Neuronal stem cell (in vitro differentiated cells): ENCODE measurements around the gene ATP11B.
"Not testable (repeated sequence)": the region's sequence is repeated elsewhere in the genome, so short reads cannot be mapped to it uniquely, and the experiment has no call there.

Experiments used
- DNase-seq: peaks from one replicate; pipeline ENCODE4 v3.0.0-alpha.2; 2013; ENCODE audit warnings: low spot score
- H2AFZ ChIP-seq: one replicate; pipeline ENCODE4 v1.6.1; 2013; ENCODE audit warnings: mild to moderate bottlenecking, low read length, inconsistent platforms
- H2AK5ac ChIP-seq: 2 replicates; pipeline ENCODE4 v1.6.1; 2013; ENCODE audit warnings: low read depth, mild to moderate bottlenecking, inconsistent platforms, low read length, moderate library complexity, mixed read lengths
- H2BK120ac ChIP-seq: 2 replicates; pipeline ENCODE4 v1.6.1; 2013; ENCODE audit warnings: low read depth, mild to moderate bottlenecking, inconsistent platforms, low read length, moderate library complexity, mixed read lengths
- H2BK12ac ChIP-seq: one replicate; pipeline ENCODE4 v1.6.1; 2013; ENCODE audit warnings: low read length, inconsistent platforms
- H2BK15ac ChIP-seq: 2 replicates; pipeline ENCODE4 v1.6.1; 2013; ENCODE audit warnings: mild to moderate bottlenecking, low read length, inconsistent platforms, mixed read lengths
- H2BK5ac ChIP-seq: one replicate; pipeline ENCODE4 v1.6.1; 2013; ENCODE audit warnings: inconsistent platforms, mild to moderate bottlenecking, low read length, moderate library complexity
- H3K14ac ChIP-seq: one replicate; pipeline ENCODE4 v1.6.1; 2013; ENCODE audit warnings: low read length, inconsistent platforms
- H3K18ac ChIP-seq: 2 replicates; pipeline ENCODE4 v1.6.1; 2013; ENCODE audit warnings: low read length, inconsistent platforms
- H3K23ac ChIP-seq: 2 replicates; pipeline ENCODE4 v1.6.1; 2013; ENCODE audit warnings: low read depth, mild to moderate bottlenecking, mixed read lengths, low read length, inconsistent platforms; ENCODE audit not compliant: poor library complexity
- H3K27ac ChIP-seq: replicated peaks from 3 replicates; pipeline ENCODE4 v1.5.1; 2013; ENCODE audit warnings: low read length, inconsistent platforms
- H3K27me3 ChIP-seq, 3 experiments: 2 replicates each; pipeline ENCODE4 v1.6.1; 2013; ENCODE audit warnings: low read length in 3 of 3, mild to moderate bottlenecking in 2 of 3, inconsistent platforms in 1 of 3, low read depth in 1 of 3, mixed read lengths in 1 of 3, moderate library complexity in 1 of 3; ENCODE audit not compliant: control insufficient read depth in 3 of 3, insufficient read depth in 3 of 3
- H3K36me3 ChIP-seq, 2 donors: replicated peaks in 1 of 2; 2 replicates each; pipeline ENCODE4 v1.6.1; 2013; ENCODE audit warnings: low read length in 2 of 2; ENCODE audit not compliant: control insufficient read depth in 2 of 2, insufficient read depth in 2 of 2
- H3K4ac ChIP-seq: 2 replicates; pipeline ENCODE4 v1.6.1; 2013; ENCODE audit warnings: inconsistent platforms, mild to moderate bottlenecking, low read length, moderate library complexity
- H3K4me1 ChIP-seq, 2 donors: 1 replicate in 1 of 2; 2 replicates in 1 of 2; pipeline ENCODE4 v1.6.1; 2013; ENCODE audit warnings: low read length in 2 of 2, low read depth in 1 of 2; ENCODE audit not compliant: control insufficient read depth in 2 of 2, insufficient read depth in 1 of 2
- H3K4me2 ChIP-seq: one replicate; pipeline ENCODE4 v1.6.1; 2013; ENCODE audit warnings: mild to moderate bottlenecking, low read length, inconsistent platforms; ENCODE audit not compliant: insufficient read depth, poor library complexity, severe bottlenecking
- H3K4me3 ChIP-seq, 2 donors: 2 replicates each; pipeline ENCODE4 v1.5.1; 2013; ENCODE audit warnings: low read length in 2 of 2, mild to moderate bottlenecking in 2 of 2, inconsistent platforms in 1 of 2, moderate library complexity in 1 of 2
- H3K79me1 ChIP-seq: one replicate; pipeline ENCODE4 v1.6.1; 2013; ENCODE audit warnings: low read depth, mild to moderate bottlenecking, inconsistent platforms, low read length, moderate library complexity
- H3K9ac ChIP-seq: one replicate; pipeline ENCODE4 v1.6.1; 2013; ENCODE audit warnings: mild to moderate bottlenecking, low read depth, low read length, inconsistent platforms; ENCODE audit not compliant: poor library complexity
- H3K9me3 ChIP-seq, 2 donors: replicated peaks in 1 of 2; 2 replicates each; pipeline versions ENCODE3 to v1.6.1; 2013; ENCODE audit warnings: low read length in 2 of 2, mild to moderate bottlenecking in 2 of 2, inconsistent platforms in 1 of 2, low read depth in 1 of 2, mixed read lengths in 1 of 2, moderate library complexity in 1 of 2; ENCODE audit not compliant: control insufficient read depth in 2 of 2, insufficient read depth in 1 of 2
- H4K8ac ChIP-seq: one replicate; pipeline ENCODE4 v1.6.1; 2013; ENCODE audit warnings: low read depth, mild to moderate bottlenecking, inconsistent platforms, low read length, moderate library complexity
- H4K91ac ChIP-seq: one replicate; pipeline ENCODE4 v1.6.1; 2013; ENCODE audit warnings: low read length, low read depth, mild to moderate bottlenecking, inconsistent platforms; ENCODE audit not compliant: poor library complexity
- WGBS, 2 donors: extraction: QIAGEN DNeasy Blood & Tissue Kit; methylation state at CpG; one replicate each; pipeline ENCODE4 v1.1.7; 2013; ENCODE audit warnings: missing lambda C conversion rate in 2 of 2, mixed read lengths in 1 of 2; ENCODE audit not compliant: insufficient read length in 2 of 2, insufficient replicate concordance in 1 of 2; ENCODE audit errors: extremely low coverage in 2 of 2; 5-methylcytosine and 5-hydroxymethylcytosine counted together

Gene ATP11B

DNA sequence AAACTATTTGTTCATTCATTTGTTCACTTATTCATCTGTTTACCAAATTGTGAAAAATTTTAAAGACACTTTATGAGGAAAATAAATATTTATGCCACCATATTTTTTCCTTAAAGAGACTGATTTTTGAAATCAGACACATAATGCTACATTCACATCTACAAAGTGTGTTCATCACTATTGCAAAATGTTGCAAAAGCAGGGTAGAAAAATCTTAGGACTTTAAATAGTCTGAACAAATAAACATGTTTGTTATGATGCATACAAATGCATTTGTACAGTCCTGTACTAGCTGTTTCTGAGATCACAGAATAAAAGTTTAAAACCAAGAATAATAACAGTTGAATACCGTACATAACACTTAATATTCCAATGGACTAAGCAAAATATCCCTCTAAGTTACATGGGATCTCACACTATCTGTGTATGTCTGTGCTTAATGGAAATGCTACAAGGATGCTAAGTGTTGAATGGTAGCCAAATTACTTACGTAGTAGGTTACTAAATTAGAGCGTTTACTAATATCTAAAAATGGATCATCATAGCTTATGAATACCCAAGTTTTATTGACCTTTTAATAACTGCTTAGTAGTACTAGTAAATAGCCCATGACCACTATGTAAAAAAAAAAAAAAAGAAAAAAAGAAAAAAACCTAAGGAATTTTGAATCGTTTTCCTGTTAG, 25.1 kb downstream of the ATP11B start:
- DNase-seq: no peak
- no peaks in the 10 kb centered on the region for H3K9me3 ChIP-seq
- no peak overlapping the region for H3K23ac ChIP-seq
- H3K27me3 ChIP-seq: no peaks in the 10 kb centered on the region
- H2BK5ac ChIP-seq: no peak overlapping the region
- H4K8ac ChIP-seq: no peak overlapping the region
- H3K27ac ChIP-seq: no peak overlapping the region
- no peak overlapping the region for H3K4me3 ChIP-seq
- H3K4me1 ChIP-seq: no peaks in the 10 kb centered on the region
- H2AFZ ChIP-seq: no peak overlapping the region
- H3K18ac ChIP-seq: no peak overlapping the region
- no peak overlapping the region for H2BK120ac ChIP-seq
- no peak overlapping the region for H3K4ac ChIP-seq
- H2BK15ac ChIP-seq: no peak overlapping the region
- H3K36me3 ChIP-seq: peaks cover 0 to 10% of the 10 kb centered on the region in 2 donors
- no peak overlapping the region for H4K91ac ChIP-seq
- H3K9ac ChIP-seq: no peak overlapping the region
- no peak overlapping the region for H3K4me2 ChIP-seq
- WGBS, 2 donors: no CpG with 5 or more reads among the region's 4 CpGs
- H3K79me1 ChIP-seq: no peaks in the 10 kb centered on the region
- no peak overlapping the region for H2BK12ac ChIP-seq
- H2AK5ac ChIP-seq: no peak overlapping the region
- H3K14ac ChIP-seq: no peak overlapping the region

DNA sequence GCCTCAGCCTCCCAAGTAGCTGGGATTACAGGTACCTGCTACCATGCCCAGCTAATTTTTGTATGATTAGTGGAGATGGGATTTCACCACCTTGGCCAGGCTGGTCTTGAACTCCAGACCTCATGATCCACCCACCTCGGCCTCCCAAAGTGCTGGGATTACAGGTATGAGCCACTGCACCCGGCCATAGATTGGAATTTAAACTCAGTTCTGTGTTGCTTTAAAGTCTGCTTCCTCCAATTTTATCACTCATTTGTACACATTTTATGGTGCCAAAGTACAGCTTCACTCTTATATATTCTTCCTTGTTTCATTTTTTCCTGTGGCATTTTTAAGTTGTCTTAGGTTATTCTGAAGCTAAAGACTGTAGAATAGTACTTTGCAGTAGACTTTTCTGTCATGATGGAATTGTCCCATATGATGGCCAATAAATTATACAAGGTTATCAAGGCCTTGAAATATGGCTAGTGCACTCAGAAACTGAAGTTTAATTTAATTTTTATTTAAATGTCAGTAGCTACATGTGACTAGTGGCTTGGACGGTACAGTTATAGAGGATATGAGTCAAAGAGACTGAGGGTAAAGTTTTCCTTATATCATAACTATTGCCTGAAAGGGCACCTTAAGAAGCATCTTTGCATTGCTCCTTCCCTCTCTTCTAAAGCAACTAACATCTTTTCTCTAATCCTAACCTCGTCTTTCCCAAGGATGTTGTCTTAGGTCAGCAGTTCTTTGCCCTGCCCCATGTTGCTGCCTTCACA, 28.1 kb downstream of the ATP11B start:
- Histone ChIP-seq H3K9me3 (no peaks in the 10 kb centered on the region), H3K9ac (no peak overlapping the region), H4K91ac (no peak overlapping the region), H3K36me3 (peaks cover 0 to 10% of the 10 kb centered on the region in 2 donors), H3K23ac (no peak overlapping the region), H3K4me1 (no peaks in the 10 kb centered on the region), H3K4me3 (no peak overlapping the region), H4K8ac (no peak overlapping the region), H2BK5ac (no peak overlapping the region), H3K18ac (no peak overlapping the region), H3K79me1 (no peaks in the 10 kb centered on the region), H2BK12ac (no peak overlapping the region), H3K4me2 (no peak overlapping the region), H3K4ac (no peak overlapping the region), H3K14ac (no peak overlapping the region), H2BK15ac (no peak overlapping the region), H3K27me3 (no peaks in the 10 kb centered on the region), H2BK120ac (no peak overlapping the region), H2AFZ (no peak overlapping the region), H3K27ac (no peak overlapping the region), H2AK5ac (no peak overlapping the region)
- no CpG with 5 or more reads among the region's 4 CpGs for WGBS, 2 donors
- DNase-seq: no peak

GRCh38 chr3:182822260-182822659, 29.0 kb downstream of the ATP11B start:
- H3K36me3 ChIP-seq: peaks cover 0 to 10% of the 10 kb centered on the region in 2 donors
- H3K4me3 ChIP-seq, H2BK5ac ChIP-seq, H2BK120ac ChIP-seq, H4K8ac ChIP-seq, H4K91ac ChIP-seq, H2BK12ac ChIP-seq, H3K79me1 ChIP-seq, H3K23ac ChIP-seq, H2BK15ac ChIP-seq, H3K27ac ChIP-seq, H3K27me3 ChIP-seq, H3K14ac ChIP-seq, H2AK5ac ChIP-seq, H3K9me3 ChIP-seq, H3K4me2 ChIP-seq, H3K4ac ChIP-seq, H3K18ac ChIP-seq, DNase-seq, H2AFZ ChIP-seq, H3K9ac ChIP-seq, H3K4me1 ChIP-seq: not testable (repeated sequence)
- WGBS, 2 donors: no CpG with 5 or more reads among the region's 5 CpGs

DNA sequence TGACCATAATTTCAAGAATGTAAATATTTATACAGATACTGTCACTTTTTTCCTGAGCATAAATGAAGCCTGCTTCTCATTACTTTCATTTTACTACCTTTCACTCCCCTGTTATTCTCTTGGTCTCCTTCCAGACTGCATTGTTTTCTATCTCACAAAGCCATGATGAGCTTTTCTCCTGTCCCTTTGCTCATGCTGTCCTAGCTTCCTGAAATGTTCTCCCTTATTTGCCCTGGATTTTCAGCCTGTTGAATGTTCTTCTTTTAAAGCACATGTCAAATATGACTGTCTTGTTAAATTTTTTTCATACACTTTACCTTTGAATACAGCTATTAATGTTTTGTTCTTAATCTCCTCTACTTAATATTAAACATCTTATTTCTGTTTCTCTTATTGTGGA, 31.7 kb downstream of the ATP11B start:
- no peaks in the 10 kb centered on the region for H3K79me1 ChIP-seq
- no peak overlapping the region for H3K27ac ChIP-seq
- no peak overlapping the region for H2AFZ ChIP-seq
- H2BK12ac ChIP-seq: no peak overlapping the region
- no peak overlapping the region for H2BK5ac ChIP-seq
- no peaks in the 10 kb centered on the region for H3K27me3 ChIP-seq
- no peak for DNase-seq
- no peak overlapping the region for H3K18ac ChIP-seq
- no peaks in the 10 kb centered on the region for H3K4me1 ChIP-seq
- H3K36me3 ChIP-seq: peaks cover 0 to 10% of the 10 kb centered on the region in 2 donors
- no peak overlapping the region for H4K91ac ChIP-seq
- H3K9me3 ChIP-seq: no peaks in the 10 kb centered on the region
- H3K9ac ChIP-seq: no peak overlapping the region
- H2BK15ac ChIP-seq: no peak overlapping the region
- H3K23ac ChIP-seq: no peak overlapping the region
- no peak overlapping the region for H3K4me3 ChIP-seq
- no peak overlapping the region for H2BK120ac ChIP-seq
- H3K4me2 ChIP-seq: no peak overlapping the region
- H3K4ac ChIP-seq: no peak overlapping the region
- no peak overlapping the region for H4K8ac ChIP-seq
- H3K14ac ChIP-seq: no peak overlapping the region
- H2AK5ac ChIP-seq: no peak overlapping the region
